H9 (cell line): Measurements from ENCODE around the gene CDC42EP4. TPM values are rescaled to one million over a fixed set of nuclear protein-coding genes. Genes with fewer than 3 reads are reported as not detected.

Source experiments
- DNase-seq: peaks from one replicate; pipeline ENCODE4 v3.0.0-alpha.2; 2017
- H2AFZ ChIP-seq: one replicate; pipeline ENCODE4 v1.6.1; 2013; ENCODE audit warnings: mild to moderate bottlenecking, low read length, control low read depth, moderate library complexity
- H2AK5ac ChIP-seq: 2 replicates; pipeline ENCODE4 v1.6.1; 2013; ENCODE audit warnings: low read length, control low read depth, mixed read lengths; ENCODE audit not compliant: insufficient read length
- H2BK120ac ChIP-seq: one replicate; pipeline ENCODE4 v1.6.1; 2013; ENCODE audit warnings: low read depth, mild to moderate bottlenecking, low read length, control low read depth, inconsistent platforms; ENCODE audit not compliant: poor library complexity, severe bottlenecking
- H2BK12ac ChIP-seq: 2 replicates; pipeline ENCODE4 v1.6.1; 2013; ENCODE audit warnings: low read length, control low read depth, mixed read lengths, low read depth; ENCODE audit not compliant: insufficient read length
- H2BK15ac ChIP-seq: 2 replicates; pipeline ENCODE4 v1.6.1; 2013; ENCODE audit warnings: low read depth, low read length, control low read depth
- H2BK20ac ChIP-seq: one replicate; pipeline ENCODE4 v1.6.1; 2013; ENCODE audit warnings: low read depth, mild to moderate bottlenecking, low read length, control low read depth, inconsistent platforms; ENCODE audit not compliant: poor library complexity, severe bottlenecking
- H2BK5ac ChIP-seq: 2 replicates; pipeline ENCODE4 v1.6.1; 2013; ENCODE audit warnings: low read length, control low read depth, mixed read lengths; ENCODE audit not compliant: insufficient read length
- H3K14ac ChIP-seq: 2 replicates; pipeline ENCODE4 v1.6.1; 2013; ENCODE audit warnings: low read length, control low read depth; ENCODE audit not compliant: insufficient read depth
- H3K18ac ChIP-seq: 2 replicates; pipeline ENCODE4 v1.6.1; 2013; ENCODE audit warnings: low read depth, mild to moderate bottlenecking, mixed read lengths, low read length, control low read depth; ENCODE audit not compliant: insufficient read length
- H3K23ac ChIP-seq: 2 replicates; pipeline ENCODE4 v1.6.1; 2013; ENCODE audit warnings: low read length, control low read depth, mixed read lengths, low read depth; ENCODE audit not compliant: insufficient read length
- H3K23me2 ChIP-seq: 2 replicates; pipeline ENCODE4 v1.6.1; 2013; ENCODE audit warnings: low read depth, mild to moderate bottlenecking, mixed read lengths, low read length, control low read depth; ENCODE audit not compliant: insufficient read length, poor library complexity, severe bottlenecking
- H3K27ac ChIP-seq: 2 replicates; pipeline ENCODE4 v1.5.1; 2013; ENCODE audit warnings: low read length, control low read depth, mixed read lengths, low read depth; ENCODE audit not compliant: insufficient read length
- H3K27me3 ChIP-seq: 2 replicates; pipeline ENCODE4 v1.6.1; 2013; ENCODE audit warnings: low read length, control low read depth, inconsistent platforms; ENCODE audit not compliant: insufficient read depth
- H3K4ac ChIP-seq: 2 replicates; pipeline ENCODE4 v1.6.1; 2013; ENCODE audit warnings: low read depth, mild to moderate bottlenecking, control low read depth, inconsistent platforms, low read length, moderate library complexity
- H3K4me1 ChIP-seq: 2 replicates; pipeline ENCODE4 v1.6.1; 2013; ENCODE audit warnings: low read length, control low read depth, inconsistent platforms; ENCODE audit not compliant: insufficient read depth
- H3K4me2 ChIP-seq: 2 replicates; pipeline ENCODE4 v1.6.1; 2013; ENCODE audit warnings: low read length, control low read depth, mixed read lengths; ENCODE audit not compliant: insufficient read length, insufficient read depth
- H3K56ac ChIP-seq: 2 replicates; pipeline ENCODE4 v1.6.1; 2013; ENCODE audit warnings: low read depth, mild to moderate bottlenecking, mixed read lengths, low read length, control low read depth; ENCODE audit not compliant: insufficient read length
- H3K79me1 ChIP-seq: 2 replicates; pipeline ENCODE4 v1.6.1; 2013; ENCODE audit warnings: low read depth, mild to moderate bottlenecking, moderate library complexity, low read length, control low read depth, inconsistent platforms; ENCODE audit not compliant: insufficient read depth, poor library complexity, severe bottlenecking
- H3K79me2 ChIP-seq: 2 replicates; pipeline ENCODE4 v1.6.1; 2013; ENCODE audit warnings: low read length, control low read depth, inconsistent platforms; ENCODE audit not compliant: insufficient read depth
- H3K9ac ChIP-seq: 2 replicates; pipeline ENCODE4 v1.6.1; 2013; ENCODE audit warnings: low read length, control low read depth, mixed read lengths; ENCODE audit not compliant: insufficient read length; ENCODE audit errors: extremely low read depth
- H3K9me3 ChIP-seq: one replicate; pipeline ENCODE4 v1.6.1; 2013; ENCODE audit warnings: low read depth, low read length, inconsistent platforms; ENCODE audit not compliant: control insufficient read depth
- H3T11ph ChIP-seq: one replicate; pipeline ENCODE4 v1.6.1; 2013; ENCODE audit warnings: mild to moderate bottlenecking, low read length, control low read depth, inconsistent platforms
- H4K20me1 ChIP-seq: one replicate; pipeline ENCODE4 v1.6.1; 2013; ENCODE audit not compliant: control insufficient read depth, insufficient read length, insufficient read depth
- H4K5ac ChIP-seq: 2 replicates; pipeline ENCODE4 v1.6.1; 2013; ENCODE audit warnings: low read depth, mild to moderate bottlenecking, mixed read lengths, low read length, control low read depth; ENCODE audit not compliant: insufficient read length
- H4K8ac ChIP-seq: replicated peaks from 2 replicates; pipeline ENCODE4 v1.6.1; 2013; ENCODE audit warnings: low read length, control low read depth, mixed read lengths, low read depth; ENCODE audit not compliant: insufficient read length
- H4K91ac ChIP-seq: 2 replicates; pipeline ENCODE4 v1.6.1; 2013; ENCODE audit warnings: low read depth, mild to moderate bottlenecking, moderate library complexity, mixed read lengths, low read length, control low read depth; ENCODE audit not compliant: insufficient read length
- H3K27ac Mint-ChIP-seq, 3 experiments: 2 replicates in 2 of 3; 3 replicates in 1 of 3; pipeline ENCODE4 v1.8.0; 2020 to 2021; ENCODE audit warnings: mixed read lengths in 3 of 3, mild to moderate bottlenecking in 1 of 3, moderate library complexity in 1 of 3
- H3K27me3 Mint-ChIP-seq: 2 replicates; pipeline ENCODE4 v1.8.0; 2021; ENCODE audit warnings: low read depth, mild to moderate bottlenecking, moderate library complexity, mixed read lengths
- H3K36me3 Mint-ChIP-seq, 3 experiments: 2 replicates in 2 of 3; 3 replicates in 1 of 3; pipeline ENCODE4 v1.8.0; 2020 to 2021; ENCODE audit warnings: low read depth in 3 of 3, mixed read lengths in 3 of 3; ENCODE audit not compliant: insufficient read depth in 1 of 3
- H3K4me1 Mint-ChIP-seq, 2 experiments: 2 replicates each; pipeline ENCODE4 v1.8.0; 2020; ENCODE audit warnings: mixed read lengths in 2 of 2
- H3K4me3 Mint-ChIP-seq, 2 experiments: 2 replicates in 1 of 2; 3 replicates in 1 of 2; pipeline ENCODE4 v1.8.0; 2020 to 2021; ENCODE audit warnings: mild to moderate bottlenecking in 2 of 2, mixed read lengths in 2 of 2, moderate library complexity in 1 of 2
- H3K9me3 Mint-ChIP-seq, 2 experiments: 2 replicates in 1 of 2; 3 replicates in 1 of 2; pipeline ENCODE4 v1.8.0; 2020; ENCODE audit warnings: mild to moderate bottlenecking in 2 of 2, mixed read lengths in 2 of 2, moderate library complexity in 1 of 2
- WGBS: extraction: QIAGEN DNeasy Blood & Tissue Kit; methylation state at CpG from one replicate; pipeline ENCODE4 v1.1.7; 2013; ENCODE audit warnings: missing lambda C conversion rate, low lambda C conversion rate, mixed read lengths; ENCODE audit not compliant: insufficient read length; ENCODE audit errors: extremely low coverage; 5-methylcytosine and 5-hydroxymethylcytosine counted together
- total RNA-seq: library from RNA; stranded (reverse); gene quantifications from 2 replicates; pipeline ENCODE4 v1.2.1, GENCODE V29; 2021
- TF ChIP-seq, protein P1 (sequence below): fragments of 200-600 bp; sonication (generic); conservative IDR thresholded peaks from 3 replicates; pipeline ENCODE4 v1.8.0; 2021; ENCODE audit warnings: antibody characterized with exemption, mild to moderate bottlenecking

CDC42EP4 gene
- total RNA-seq, 1 experiment from 2014 or later = 27.1 TPM

DNA sequence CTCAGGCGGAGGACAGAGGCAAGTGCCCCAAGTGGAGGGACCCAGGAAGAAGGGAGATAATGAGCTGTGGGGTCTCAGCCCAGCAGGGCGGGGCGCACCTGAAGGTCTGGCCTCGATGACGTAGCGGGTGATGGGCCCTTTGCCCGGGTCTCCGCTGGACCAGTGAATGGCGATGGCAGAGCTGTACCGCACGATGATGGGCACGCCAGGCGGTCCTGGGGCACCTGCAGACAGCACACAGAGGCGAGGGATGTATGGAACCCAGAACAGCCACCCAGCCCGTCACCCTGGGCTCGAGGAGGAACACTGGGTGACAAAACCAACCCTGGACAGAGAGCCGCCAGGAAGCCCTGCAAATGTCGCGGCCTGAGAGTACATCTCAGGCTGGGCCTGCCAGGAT is 46.2 kb upstream of the CDC42EP4 start:
- Histone ChIP-seq H3T11ph (no peak overlapping the region), H2BK5ac (no peak overlapping the region), H3K79me2 (no peaks in the 10 kb centered on the region), H3K4me1 (peaks cover 4% of the 10 kb centered on the region; the same call in 1 of the 2 replicates), H2BK15ac (no peak overlapping the region), H3K27ac (no peak overlapping the region), H3K27me3 (no peaks in the 10 kb centered on the region), H3K23me2 (peaks cover 6% of the 10 kb centered on the region), H4K5ac (no peak overlapping the region), H2AK5ac (no peak overlapping the region), H3K23ac (no peak overlapping the region), H3K9me3 (no peaks in the 10 kb centered on the region), H3K14ac (no peak overlapping the region; the same call in 1 of the 2 replicates), H2BK20ac (no peak overlapping the region), H3K79me1 (no peaks in the 10 kb centered on the region), H4K91ac (no peak overlapping the region), H3K9ac (no peak overlapping the region), H3K18ac (no peak overlapping the region), H2BK12ac (no peak overlapping the region), H2AFZ (no peak overlapping the region), H4K8ac (no peak overlapping the region), H3K4me2 (no peak overlapping the region), H2BK120ac (no peak overlapping the region), H3K4ac (no peak overlapping the region), H4K20me1 (no peaks in the 10 kb centered on the region), H3K56ac (no peak overlapping the region)
- Mint-ChIP-seq H3K27me3 (no peaks in the 10 kb centered on the region; the same call in none of the 2 replicates), H3K9me3 (no peaks in the 10 kb centered on the region), H3K36me3 (peaks cover 0 to 5% (median 0%) of the 10 kb centered on the region in 3 experiments; a peak in 2 of 7 replicates), H3K4me3 (no peak overlapping the region), H3K27ac (no peak overlapping the region), H3K4me1 (peaks cover 39 to 44% of the 10 kb centered on the region in 2 experiments)
- WGBS = no CpG with 5 or more reads among the region's 19 CpGs
- DNase-seq = no peak
- TF ChIP-seq, protein P1, sequence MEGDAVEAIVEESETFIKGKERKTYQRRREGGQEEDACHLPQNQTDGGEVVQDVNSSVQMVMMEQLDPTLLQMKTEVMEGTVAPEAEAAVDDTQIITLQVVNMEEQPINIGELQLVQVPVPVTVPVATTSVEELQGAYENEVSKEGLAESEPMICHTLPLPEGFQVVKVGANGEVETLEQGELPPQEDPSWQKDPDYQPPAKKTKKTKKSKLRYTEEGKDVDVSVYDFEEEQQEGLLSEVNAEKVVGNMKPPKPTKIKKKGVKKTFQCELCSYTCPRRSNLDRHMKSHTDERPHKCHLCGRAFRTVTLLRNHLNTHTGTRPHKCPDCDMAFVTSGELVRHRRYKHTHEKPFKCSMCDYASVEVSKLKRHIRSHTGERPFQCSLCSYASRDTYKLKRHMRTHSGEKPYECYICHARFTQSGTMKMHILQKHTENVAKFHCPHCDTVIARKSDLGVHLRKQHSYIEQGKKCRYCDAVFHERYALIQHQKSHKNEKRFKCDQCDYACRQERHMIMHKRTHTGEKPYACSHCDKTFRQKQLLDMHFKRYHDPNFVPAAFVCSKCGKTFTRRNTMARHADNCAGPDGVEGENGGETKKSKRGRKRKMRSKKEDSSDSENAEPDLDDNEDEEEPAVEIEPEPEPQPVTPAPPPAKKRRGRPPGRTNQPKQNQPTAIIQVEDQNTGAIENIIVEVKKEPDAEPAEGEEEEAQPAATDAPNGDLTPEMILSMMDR = no peak
